ENCODE data around the gene MAPK8.

- no peak for TF ChIP-seq CTCF (IDR thresholded peaks at IDR 0.05; ENCODE audit: low read length)
- no peak for TF ChIP-seq EZH2 (optimal IDR thresholded peaks at IDR 0.05; ENCODE audit: low read depth, low read length)
- no peak for TF ChIP-seq EZH2phosphoT487 (IDR thresholded peaks at IDR 0.05; ENCODE audit: low read length)
Measured at GRCh38 chr10:48455392-48456151, 149.1 kb downstream of the MAPK8 start.

Data from MM.1S (cell line).